ENCODE measurements around the gene SLC39A13.

SLC39A13 gene

DNA sequence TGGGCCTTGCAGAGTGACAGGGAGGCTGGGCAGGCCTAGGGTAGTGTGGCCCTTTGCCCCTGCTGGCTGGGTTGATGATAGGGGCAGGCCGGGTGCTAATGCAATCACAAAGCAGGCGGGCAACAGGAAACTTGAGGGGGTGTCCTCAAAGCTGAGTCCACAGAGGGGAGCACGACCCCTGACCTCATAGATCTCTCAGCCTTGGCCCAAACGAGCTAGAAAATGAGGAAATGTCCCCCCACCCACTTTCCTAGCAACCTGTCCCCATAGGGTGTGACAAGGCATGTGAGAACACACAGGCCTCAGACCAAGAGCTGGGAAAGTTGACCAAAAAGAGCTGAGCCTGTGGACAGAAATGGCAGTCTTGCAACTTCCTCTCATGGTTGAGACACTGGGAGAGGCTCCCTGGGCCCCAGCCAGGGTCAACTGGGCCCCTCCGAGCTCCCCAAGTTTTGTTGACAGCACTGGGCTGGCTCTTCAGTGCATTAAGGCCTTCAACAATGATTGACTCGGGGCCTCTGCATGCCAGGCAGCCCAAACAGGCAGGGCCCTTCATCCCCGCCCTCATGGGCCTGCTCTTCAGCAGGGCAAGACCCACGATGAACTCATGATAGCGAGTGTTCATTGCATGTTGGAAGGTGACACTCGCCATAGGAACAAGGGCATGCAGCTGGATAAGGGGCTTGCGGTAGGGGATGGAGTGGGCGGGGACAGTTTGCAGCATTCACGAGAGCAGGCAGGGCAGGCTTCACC, 20.3 kb upstream of the SLC39A13 start:
- DNase-seq = no peak

DNA sequence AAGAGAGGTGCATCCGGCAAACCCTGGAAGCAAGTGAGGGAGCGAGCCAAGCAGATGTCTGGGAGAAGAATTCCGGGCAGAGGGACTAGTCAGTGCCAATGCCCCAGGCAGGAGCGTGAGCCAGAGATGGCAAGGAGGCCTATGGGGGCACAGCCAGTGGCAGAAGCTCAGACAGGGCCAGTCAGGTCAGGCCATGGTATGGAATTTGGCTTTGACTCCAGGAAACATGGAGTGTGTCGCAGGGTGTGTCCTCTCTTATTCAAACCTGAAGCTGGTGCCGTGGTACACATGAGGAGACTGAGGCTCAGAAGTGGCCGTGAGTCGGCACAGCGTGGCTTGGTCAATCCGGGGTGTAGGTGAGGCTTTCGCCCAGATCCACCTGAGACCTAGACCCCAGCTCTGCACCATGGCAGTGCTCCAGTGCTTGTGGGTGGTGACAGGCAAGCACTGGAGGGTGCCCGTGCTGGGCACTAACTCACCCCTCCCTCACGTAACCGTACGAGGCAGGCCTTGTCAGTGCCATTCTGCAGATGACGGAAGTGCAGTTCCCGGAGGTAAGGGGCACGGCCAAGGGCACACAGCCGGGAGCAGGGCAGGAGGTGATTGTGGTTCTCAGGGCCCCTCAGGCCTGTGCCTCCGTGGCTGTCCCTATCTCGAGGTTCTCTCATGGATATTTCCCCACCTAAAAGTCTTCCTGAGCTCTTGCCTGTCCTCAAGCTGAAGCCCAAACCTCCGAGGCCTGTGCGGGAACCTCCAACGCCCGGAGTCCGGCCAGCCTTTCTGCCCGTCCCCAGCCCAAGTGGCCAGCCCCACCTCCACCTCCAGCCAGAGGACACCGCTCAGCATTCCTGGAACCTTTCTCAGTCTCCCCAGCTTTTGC, 19.5 kb upstream of the SLC39A13 start:
- no peak for DNase-seq

GRCh38 chr11:47389577-47390421, 18.6 kb upstream of the SLC39A13 start:
- DNase-seq = no peak

DNA sequence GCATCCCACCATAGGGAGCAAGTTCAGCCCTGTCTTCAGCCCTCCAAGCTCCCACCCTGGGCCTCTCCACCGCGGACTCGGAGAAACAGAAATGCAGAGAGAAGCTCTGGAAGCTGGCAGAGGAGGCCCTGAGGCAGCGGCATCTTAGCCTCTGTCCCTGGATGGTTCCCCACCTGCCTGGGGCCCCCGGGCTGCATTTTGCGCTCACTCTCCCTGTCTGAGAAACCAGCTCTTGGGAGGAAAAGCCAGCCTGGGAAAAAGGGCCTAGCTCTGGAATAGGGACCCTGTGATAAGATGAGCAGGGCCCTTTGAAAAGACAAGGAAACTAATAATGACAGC, 18.0 kb upstream of the SLC39A13 start:
- no peak for DNase-seq

DNA sequence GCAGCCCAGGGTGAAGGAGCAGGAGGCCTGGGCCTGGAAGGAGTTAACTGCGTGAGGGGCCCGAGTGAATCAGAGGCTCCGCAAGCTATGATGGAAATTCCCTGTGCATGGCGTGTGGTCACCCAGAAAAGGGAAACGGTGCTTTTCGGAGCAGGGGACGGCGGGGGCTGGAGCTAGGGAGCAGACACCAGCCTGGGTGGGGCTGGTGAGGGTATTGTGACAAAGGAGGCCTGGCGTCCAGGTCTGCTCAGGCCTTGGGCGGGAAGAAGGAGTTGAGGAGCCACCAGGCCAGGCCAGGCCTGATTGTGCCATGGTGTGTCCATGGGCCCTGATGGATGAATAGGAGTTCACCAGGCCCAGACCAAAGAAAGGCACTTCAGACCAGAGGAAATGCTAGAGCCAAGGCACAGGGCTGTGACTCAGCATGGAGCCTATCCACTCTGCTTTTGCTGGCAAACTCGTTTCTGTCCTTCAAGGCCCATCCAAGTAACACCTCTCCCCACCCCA, 17.3 kb upstream of the SLC39A13 start:
- DNase-seq = no peak

DNA sequence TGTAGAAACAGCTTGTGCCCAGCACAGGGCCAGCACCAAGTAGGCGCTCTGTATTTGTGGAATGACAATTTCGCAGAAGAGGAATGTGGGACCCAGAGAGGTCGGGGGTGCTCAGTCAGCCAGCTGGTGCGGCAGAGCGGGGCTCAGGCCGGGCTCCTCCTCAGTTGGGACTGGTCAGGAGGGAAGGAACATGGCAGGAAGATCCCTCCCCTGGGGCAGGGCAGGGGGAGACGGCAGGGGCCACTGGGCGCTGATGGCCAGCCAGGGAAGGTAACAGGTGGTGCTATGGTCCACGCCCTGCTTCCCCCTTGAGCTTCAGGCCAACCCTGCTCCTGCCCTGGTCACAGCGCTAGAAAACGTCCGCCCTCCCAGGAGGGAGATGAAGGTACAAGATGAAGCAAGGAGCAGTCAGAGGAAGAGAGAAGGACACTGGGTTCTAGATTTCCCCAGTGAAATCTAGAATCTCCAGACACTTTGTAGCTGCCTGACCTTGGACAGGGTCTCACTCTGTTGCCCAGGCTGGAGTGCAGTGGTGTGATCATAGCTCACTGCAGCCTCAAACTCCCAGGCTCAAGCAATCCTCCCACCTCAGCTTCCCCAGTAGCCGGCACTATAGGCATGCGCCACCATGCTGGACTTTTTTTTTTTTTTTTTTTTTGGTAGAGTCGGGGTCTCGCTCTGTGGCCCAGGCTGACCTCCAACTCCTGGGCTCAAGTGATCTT, 16.5 kb upstream of the SLC39A13 start:
- no peak for DNase-seq

GRCh38 chr11:47392546-47393162, 15.7 kb upstream of the SLC39A13 start:
- DNase-seq = no peak

- no peak for DNase-seq
These were observed 15.0 kb upstream of the SLC39A13 start for GRCh38 chr11:47393163-47394049.

GRCh38 chr11:47394050-47394321, 14.4 kb upstream of the SLC39A13 start:
- no peak for DNase-seq

GRCh38 chr11:47394322-47395222, 13.8 kb upstream of the SLC39A13 start:
- peak in 2 of 4 experiments; percentile 56 to 69 for DNase-seq

GRCh38 chr11:47395223-47396048, 13.0 kb upstream of the SLC39A13 start:
- DNase-seq = no peak

DNA sequence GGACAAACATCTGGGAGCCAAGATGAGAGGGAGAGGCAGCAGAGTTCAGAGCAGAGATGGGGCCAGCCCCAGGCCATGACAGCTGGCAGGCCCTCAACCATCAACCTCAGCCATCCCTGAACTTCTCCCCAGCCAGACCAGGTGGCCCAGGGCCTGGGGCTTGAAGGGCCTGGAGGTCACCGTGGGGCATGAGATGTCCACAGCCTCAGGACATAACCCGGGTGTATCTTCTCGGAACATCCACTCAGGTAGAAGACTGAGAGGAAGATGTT, 12.4 kb upstream of the SLC39A13 start:
- no peak for DNase-seq

DNA sequence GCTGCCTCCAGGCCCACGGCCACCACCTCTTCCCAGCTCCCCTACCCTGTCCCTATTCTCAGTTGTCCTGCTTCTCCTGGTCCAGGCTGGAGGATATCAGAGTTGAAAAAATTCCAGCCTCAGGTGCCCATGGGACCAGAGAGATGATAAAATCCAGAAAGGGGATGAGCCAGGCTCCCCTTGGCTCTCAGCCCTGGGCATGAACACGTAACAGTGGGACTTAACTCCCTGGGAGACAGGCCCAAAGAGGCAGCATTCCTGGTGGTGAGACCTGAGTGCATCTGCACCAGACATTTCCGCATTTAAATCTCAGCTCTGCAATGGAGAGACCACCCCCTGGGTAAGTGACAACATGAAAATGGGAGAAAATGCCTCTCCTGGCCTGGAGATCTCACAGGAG, 10.4 kb upstream of the SLC39A13 start:
- no peak for DNase-seq

DNA sequence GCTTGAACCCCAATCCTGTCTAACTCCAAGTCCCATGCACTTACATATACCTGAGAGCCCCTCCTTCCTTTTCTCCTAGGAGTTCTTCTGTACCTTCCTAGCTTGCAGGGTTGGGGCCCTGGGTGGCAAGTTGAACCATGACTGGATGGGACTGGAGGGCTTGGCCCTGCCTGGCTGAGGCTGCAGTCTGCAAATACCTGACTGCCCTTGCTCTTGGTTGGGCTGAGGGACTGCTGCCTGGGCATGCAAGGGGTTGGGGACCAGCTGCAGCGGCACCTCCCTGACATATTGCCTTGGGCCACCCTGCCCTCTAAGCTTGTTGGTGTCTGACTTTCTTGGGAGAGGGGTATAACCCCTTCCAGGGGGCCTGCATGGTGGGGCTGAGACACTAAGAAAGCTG, 9.8 kb upstream of the SLC39A13 start:
- no peak for DNase-seq

DNA sequence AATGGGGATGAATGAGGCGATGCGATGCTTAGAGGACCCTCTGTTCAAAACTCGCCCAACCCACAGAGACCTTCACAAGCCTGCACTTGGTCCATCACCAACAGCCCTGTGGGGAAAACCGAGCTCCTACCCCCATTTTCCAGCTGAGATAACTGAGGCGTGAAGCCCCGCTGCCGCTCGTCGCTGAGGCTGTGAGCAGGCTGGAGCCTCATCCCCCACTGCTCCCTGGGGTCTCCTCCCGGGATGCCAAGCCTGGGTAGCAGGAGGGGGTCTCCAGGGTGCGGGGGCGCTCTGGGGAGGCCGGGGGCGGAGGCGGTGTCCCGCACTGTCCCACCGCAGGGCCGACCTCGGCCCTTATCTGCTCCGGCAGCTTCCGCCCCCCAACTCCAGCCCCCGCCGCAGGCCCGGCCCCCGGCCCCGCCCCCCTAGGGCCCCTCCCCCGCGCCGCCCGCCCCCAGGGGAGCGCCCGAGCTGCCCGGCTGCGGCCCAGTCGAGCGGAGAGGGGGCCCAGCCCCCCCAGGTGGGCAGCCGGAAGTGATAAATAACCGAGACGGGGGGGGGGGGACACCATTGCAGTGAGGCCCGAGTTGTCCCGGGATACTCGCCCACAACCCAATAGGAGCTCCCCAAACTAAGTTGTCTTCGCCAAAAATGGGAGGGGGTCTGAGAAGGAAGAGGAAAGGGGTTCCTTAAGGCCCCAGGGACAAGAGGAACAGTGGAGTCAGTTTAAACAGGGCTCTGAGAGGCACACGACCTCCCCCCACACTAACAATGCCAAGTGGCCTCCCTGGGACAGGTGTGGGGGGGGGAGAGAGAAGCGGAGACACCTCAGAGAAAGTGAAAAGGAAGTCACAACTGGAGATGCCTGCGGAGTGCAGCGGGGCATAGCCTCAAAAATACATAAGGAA, 8.3 kb upstream of the SLC39A13 start:
- DNase-seq = peak in 2 of 4 experiments; percentile 30 to 57

GRCh38 chr11:47400768-47401279, 7.6 kb upstream of the SLC39A13 start:
- no peak for DNase-seq

DNA sequence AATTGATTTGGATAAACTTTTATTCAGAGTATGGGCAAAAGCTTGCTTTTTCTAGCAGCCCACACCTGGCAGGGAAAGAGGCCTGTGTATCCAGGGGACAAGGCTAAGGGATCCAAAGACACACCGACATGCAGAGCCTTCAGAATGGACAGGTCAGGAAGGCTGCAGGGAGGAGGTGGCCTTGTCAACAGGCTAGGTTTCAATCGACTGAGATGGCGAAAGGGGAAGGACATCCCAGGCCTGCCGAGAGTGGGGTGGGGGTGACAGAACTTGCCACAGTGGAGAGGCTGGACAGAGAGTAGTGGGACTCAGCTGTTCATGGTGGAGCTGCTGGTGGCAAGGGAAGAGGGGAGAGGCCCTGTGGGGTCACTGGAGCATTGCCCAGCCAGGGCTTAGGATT, 5.3 kb upstream of the SLC39A13 start:
- DNase-seq = no peak

GRCh38 chr11:47403571-47403970, 4.8 kb upstream of the SLC39A13 start:
- DNase-seq = no peak

All from activated naive CD4-positive, alpha-beta T cell (primary cell).